HCT116 (cell line): ENCODE data around the gene SH3GL3. TPM values are rescaled to one million over a fixed set of nuclear protein-coding genes. Genes with fewer than 3 reads are reported as not detected.

Experiments
- ATAC-seq: fragments of 200-7000 bp; cut with Tn5 transposase; 2 replicates; pipeline ENCODE4 v1.9.1; 2020; ENCODE audit warnings: mild to moderate bottlenecking, moderate library complexity
- BruUV-seq: library from RNA; stranded (reverse); fragments of 400-500 nt; replicated peaks from 2 replicates; lab custom pipeline; 2021; lab: Mats Ljungman, UMichigan
- CTCF ChIA-PET: fragments of 300-600 bp; sonication (Branson Sonifier 250); formaldehyde crosslinking; loops from one replicate; lab custom pipeline; 2021; ENCODE audit warnings: antibody characterized with exemption; lab: Charles Lee
- POLR2A ChIA-PET: fragments of 300-600, 350-600 bp; sonication (Branson Sonifier 250); formaldehyde crosslinking; loops from one replicate; lab custom pipeline; 2021; ENCODE audit warnings: antibody characterized with exemption; lab: Charles Lee
- RAD21 ChIA-PET, 2 experiments: fragments of 300-600 bp; sonication (Branson Sonifier 250); formaldehyde crosslinking; loops; one replicate each; lab custom pipeline; 2023; ENCODE audit warnings: low total read pairs in 2 of 2; ENCODE audit not compliant: uncharacterized antibody in 2 of 2, unreplicated experiment in 2 of 2, low non-redundant PET in 1 of 2; lab: Charles Lee
- DNase-seq: peaks from one replicate; pipeline ENCODE4 v3.0.0-alpha.2; 2010; ENCODE audit warnings: low read depth, low spot score
- H2AFZ ChIP-seq: fragments of 200-600 bp; shearing (Covaris generic), sonication (generic); 2 replicates; pipeline ENCODE4 v1.6.1; 2017; ENCODE audit warnings: low read depth, mixed run types, mixed read lengths, antibody characterized with exemption, low read length; ENCODE audit not compliant: poor library complexity, severe bottlenecking
- H3K27ac ChIP-seq: 2 replicates; pipeline ENCODE4 v1.5.1; 2012; ENCODE audit warnings: low read depth, low read length
- H3K27me3 ChIP-seq: fragments of 200-600 bp; sonication (generic); 2 replicates; pipeline ENCODE4 v1.6.1; 2016; ENCODE audit warnings: mixed run types, low read length, mixed read lengths; ENCODE audit not compliant: insufficient read depth
- H3K36me3 ChIP-seq, 2 experiments: fragments of 200-500 bp in 1 of 2; fragments of 200-600 bp in 1 of 2; sonication (Bioruptor generic) in 1 of 2; sonication (generic) in 1 of 2; 2 replicates each; pipeline versions ENCODE4 v1.5.1 to v1.6.1; 2014 to 2016; ENCODE audit warnings: low read length in 2 of 2, inconsistent platforms in 1 of 2, mixed read lengths in 1 of 2, mixed run types in 1 of 2; ENCODE audit not compliant: insufficient read depth in 2 of 2, control insufficient read depth in 1 of 2
- H3K4me1 ChIP-seq, 2 experiments: fragments of 200-600 bp in 1 of 2; sonication (generic) in 1 of 2; 2 replicates each; pipeline versions ENCODE4 v1.5.1 to v1.6.1; 2012 to 2017; ENCODE audit warnings: low read length in 2 of 2, inconsistent platforms in 1 of 2, mild to moderate bottlenecking in 1 of 2, mixed read lengths in 1 of 2, mixed run types in 1 of 2, moderate library complexity in 1 of 2; ENCODE audit not compliant: insufficient read depth in 2 of 2, control insufficient read depth in 1 of 2
- H3K4me2 ChIP-seq: fragments of 200-600 bp; sonication (generic); 2 replicates; pipeline ENCODE4 v1.6.1; 2017; ENCODE audit warnings: mixed run types, low read length, mixed read lengths
- H3K4me3 ChIP-seq, 2 experiments: fragments of 200-600 bp in 1 of 2; sonication (generic) in 1 of 2; replicated peaks in 1 of 2; 2 replicates each; pipeline ENCODE4 v1.5.1; 2011 to 2016; ENCODE audit warnings: low read length in 2 of 2, control low read depth in 1 of 2, low read depth in 1 of 2, mild to moderate bottlenecking in 1 of 2, mixed read lengths in 1 of 2, mixed run types in 1 of 2
- H3K79me2 ChIP-seq: fragments of 200-600 bp; sonication (generic); 2 replicates; pipeline ENCODE4 v1.6.1; 2017; ENCODE audit warnings: mild to moderate bottlenecking, mixed run types, low read length, moderate library complexity, mixed read lengths; ENCODE audit not compliant: insufficient read depth
- H3K9ac ChIP-seq: fragments of 200-600 bp; sonication (generic); 2 replicates; pipeline ENCODE4 v1.6.1; 2016; ENCODE audit warnings: low read length, mixed read lengths
- H3K9me2 ChIP-seq: fragments of 200-600 bp; sonication (generic), shearing (Covaris generic); 2 replicates; pipeline ENCODE4 v1.6.1; 2017; ENCODE audit warnings: mixed run types, mild to moderate bottlenecking, moderate library complexity; ENCODE audit not compliant: insufficient read depth
- H3K9me3 ChIP-seq, 2 experiments: fragments of 200-500 bp in 1 of 2; fragments of 200-600 bp in 1 of 2; sonication (Bioruptor generic) in 1 of 2; sonication (generic) in 1 of 2; 2 replicates each; pipeline ENCODE4 v1.6.1; 2014 to 2017; ENCODE audit warnings: low read length in 2 of 2, mixed read lengths in 2 of 2, inconsistent platforms in 1 of 2, low read depth in 1 of 2, mild to moderate bottlenecking in 1 of 2, mixed run types in 1 of 2, moderate library complexity in 1 of 2; ENCODE audit not compliant: control insufficient read depth in 1 of 2, insufficient read depth in 1 of 2
- H4K20me1 ChIP-seq: fragments of 200-600 bp; sonication (generic), shearing (Covaris generic); 2 replicates; pipeline ENCODE4 v1.6.1; 2017; ENCODE audit warnings: mixed run types, mild to moderate bottlenecking, moderate library complexity; ENCODE audit not compliant: insufficient read depth
- CBX3 ChIP-seq: IDR thresholded peaks from 2 replicates; pipeline ENCODE4 v1.6.1; 2012; ENCODE audit warnings: low read depth
- CTCF ChIP-seq, 3 experiments: fragments of 200-600 bp in 1 of 3; sonication (generic) in 1 of 3; IDR thresholded peaks in 2 of 3; conservative IDR thresholded peaks in 1 of 3; 2 replicates each; pipeline ENCODE4 v1.5.1; 2012 to 2017; ENCODE audit warnings: low read depth in 2 of 3, low read length in 2 of 3, antibody characterized with exemption in 1 of 3, borderline replicate concordance in 1 of 3, control low read depth in 1 of 3, mild to moderate bottlenecking in 1 of 3, mixed read lengths in 1 of 3, mixed run types in 1 of 3, moderate library complexity in 1 of 3; ENCODE audit not compliant: insufficient read depth in 1 of 3
- EZH2phosphoT487 ChIP-seq: fragments of 200-600 bp; IDR thresholded peaks from 2 replicates; pipeline ENCODE4 v1.6.1; 2018; ENCODE audit warnings: antibody characterized with exemption, borderline replicate concordance
- JUND ChIP-seq: IDR thresholded peaks from 2 replicates; pipeline ENCODE4 v1.6.1; 2012
- MAX ChIP-seq: IDR thresholded peaks from 2 replicates; pipeline ENCODE4 v1.6.1; 2012
- SIN3A ChIP-seq: IDR thresholded peaks from 2 replicates; pipeline ENCODE4 v1.6.1; 2012; ENCODE audit warnings: low read depth
- SRF ChIP-seq: IDR thresholded peaks from 2 replicates; pipeline ENCODE4 v1.6.1; 2012; ENCODE audit warnings: low read depth
- TCF7L2 ChIP-seq: IDR thresholded peaks from 2 replicates; pipeline ENCODE4 v1.7.0; 2011; ENCODE audit warnings: borderline replicate concordance, inconsistent platforms; ENCODE audit not compliant: insufficient read depth, insufficient read length; ENCODE audit errors: extremely low read depth
- ZBTB33 ChIP-seq: IDR thresholded peaks from 2 replicates; pipeline ENCODE4 v1.6.1; 2011; ENCODE audit warnings: mild to moderate bottlenecking, low read length, moderate library complexity; ENCODE audit not compliant: insufficient replicate concordance; ENCODE audit errors: extremely low read depth
- ZNF274 ChIP-seq: fragments of 200-500 bp; sonication (Bioruptor generic); IDR thresholded peaks from 2 replicates; pipeline ENCODE4 v1.6.1; 2014; ENCODE audit warnings: mild to moderate bottlenecking, low read depth, low read length, inconsistent platforms
- intact Hi-C: fragments of 100-400 bp; cut with micrococcal nuclease; formaldehyde crosslinking; loops from 2 replicates; pipeline ENCODE4 v1.10.0; 2022
- total RNA-seq: library from RNA; stranded (reverse); gene quantifications from one replicate; pipeline ENCODE4 v1.2.1, GENCODE V29; 2021; ENCODE audit not compliant: unreplicated experiment

Gene SH3GL3
- total RNA-seq, 1 experiment from 2014 or later: 1.3 TPM

DNA sequence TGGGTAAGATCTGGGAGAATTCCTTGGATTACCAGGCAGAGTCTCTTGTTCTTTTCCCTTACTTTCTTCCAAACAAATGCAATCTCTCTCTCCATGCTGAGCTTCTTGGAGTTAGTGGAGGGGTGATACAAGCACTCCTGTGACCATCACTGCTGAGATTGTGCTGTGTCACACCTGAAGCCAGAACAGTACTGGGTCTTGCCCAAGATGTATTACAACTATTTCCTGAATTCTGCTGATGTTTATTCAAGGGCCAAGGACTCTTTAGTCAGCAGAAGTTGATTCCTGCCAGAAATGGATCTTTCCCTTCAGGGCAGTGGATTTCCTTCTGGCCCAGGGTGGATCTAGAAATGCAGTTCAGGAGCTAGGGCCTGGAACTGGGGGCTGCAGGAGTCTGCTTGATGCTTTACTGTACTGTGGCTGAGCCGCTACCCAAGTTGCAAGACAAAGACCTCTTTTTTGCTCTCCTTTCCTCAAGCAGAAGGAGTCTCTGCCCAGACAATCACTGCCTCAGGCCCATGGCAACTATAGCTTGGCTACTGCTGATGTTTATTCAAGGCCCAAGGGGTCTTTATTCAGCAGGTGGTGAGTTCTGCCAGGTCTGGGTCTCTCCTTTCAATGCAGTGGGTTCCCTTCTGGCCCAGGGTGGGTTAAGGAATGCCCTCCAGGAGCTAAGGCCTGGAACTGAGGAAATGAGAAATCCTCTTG is 98.8 kb downstream of the SH3GL3 start:
- intact Hi-C loops: no loop called here
- H3K9me3 ChIP-seq: peaks cover 0 to 5% of the 10 kb centered on the region in 2 experiments; a peak in 1 of 4 replicates
- no peak overlapping the region for H2AFZ ChIP-seq
- CTCF ChIA-PET: no interaction called here
- H3K4me2 ChIP-seq: no peak overlapping the region
- no peaks in the 10 kb centered on the region for H3K9me2 ChIP-seq
- no peak for TF ChIP-seq CTCF (IDR thresholded peaks at IDR 0.05 in 2 of 3, conservative IDR thresholded peaks at IDR 0.05 in 1 of 3; ENCODE audit: borderline replicate concordance in 1 of 3, insufficient read depth in 1 of 3, low read depth in 2 of 3, low read length in 2 of 3)
- TF ChIP-seq CBX3: no peak
- no peak for TF ChIP-seq MAX
- TF ChIP-seq ZBTB33: no peak
- TF ChIP-seq JUND: no peak
- no peak for TF ChIP-seq EZH2phosphoT487
- TF ChIP-seq SIN3A: no peak
- TF ChIP-seq ZNF274: no peak
- no peak for TF ChIP-seq TCF7L2
- TF ChIP-seq SRF: no peak
- no peak overlapping the region for H3K9ac ChIP-seq
- H3K4me1 ChIP-seq: no peaks in the 10 kb centered on the region
- BruUV-seq: no TSS peak
- RAD21 ChIA-PET: no interaction called here
- POLR2A ChIA-PET: no interaction called here
- no peaks in the 10 kb centered on the region for H4K20me1 ChIP-seq
- ATAC-seq: no peak
- H3K36me3 ChIP-seq: no peaks in the 10 kb centered on the region
- H3K27me3 ChIP-seq: no peaks in the 10 kb centered on the region
- no peak for DNase-seq
- H3K27ac ChIP-seq: no peak overlapping the region
- H3K4me3 ChIP-seq: no peak overlapping the region
- H3K79me2 ChIP-seq: no peaks in the 10 kb centered on the region
